ENCODE measurements around the gene QPCT.
"Not testable (repeated sequence)": the region's sequence is repeated elsewhere in the genome, so short reads cannot be mapped to it uniquely, and the experiment has no call there.

QPCT gene

DNA sequence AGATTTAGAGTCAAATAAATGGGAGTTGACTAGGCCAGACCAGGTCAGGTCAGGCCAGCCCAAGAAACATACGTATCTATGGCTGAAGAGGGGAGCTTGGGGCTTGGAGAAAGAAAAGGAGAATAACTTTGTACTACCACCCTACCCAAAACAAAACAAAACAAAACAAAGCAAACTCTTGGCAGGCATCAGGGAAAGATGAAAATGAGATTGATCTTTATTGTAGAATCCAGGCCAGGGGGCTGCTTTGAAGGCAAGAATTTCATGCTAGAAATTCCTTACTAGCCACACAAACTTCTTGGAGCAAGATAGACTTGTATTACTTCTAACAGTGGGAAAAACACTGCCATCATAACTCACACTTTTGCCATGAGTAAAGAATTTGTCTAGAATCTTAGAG, 26.2 kb downstream of the QPCT start:
- Histone ChIP-seq H3K9me3 (ENCODE audit: control insufficient read depth in 1 of 2, low read length in 2 of 2) (no peaks in the 10 kb centered on the region), H3K4me1 (ENCODE audit: control insufficient read depth in 1 of 2, insufficient read depth in 2 of 2, low read length in 2 of 2) (no peaks in the 10 kb centered on the region), H3K9ac (ENCODE audit: low read depth in 1 of 2, low read length in 2 of 2) (no peak overlapping the region), H3K27ac (ENCODE audit: low read depth, low read length) (no peak overlapping the region), H3K4me3 (ENCODE audit: low read depth in 1 of 2, low read length in 2 of 2) (no peak overlapping the region), H3K36me3 (ENCODE audit: control insufficient read depth in 1 of 2, insufficient read depth in 2 of 2, low read length in 2 of 2) (no peaks in the 10 kb centered on the region), H3K27me3 (ENCODE audit: control insufficient read depth in 1 of 2, insufficient read depth in 2 of 2, low read length in 2 of 2) (no peaks in the 10 kb centered on the region)

DNA sequence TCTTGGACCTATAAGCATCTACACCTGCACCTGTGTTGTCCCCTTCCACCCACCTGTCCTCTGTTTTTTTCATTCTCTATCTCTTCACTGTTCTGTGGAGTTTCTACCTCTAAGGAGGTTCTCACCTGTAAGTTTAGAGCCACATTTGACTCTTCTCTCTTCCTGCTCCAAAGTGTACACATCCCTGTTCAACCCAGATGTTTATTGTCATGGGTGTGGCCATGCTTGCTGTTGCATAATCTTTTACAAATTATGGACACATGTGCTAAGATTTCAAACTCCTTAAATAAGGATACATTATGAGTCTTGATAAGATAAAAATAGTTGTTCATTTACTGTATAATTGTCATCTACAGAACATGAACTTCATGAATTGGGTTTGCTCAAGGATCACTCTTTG, 27.6 kb downstream of the QPCT start:
- H3K9ac ChIP-seq (ENCODE audit: low read depth in 1 of 2, low read length in 2 of 2): no peak overlapping the region
- no peak overlapping the region for H3K4me3 ChIP-seq (ENCODE audit: low read depth in 1 of 2, low read length in 2 of 2)
- H3K36me3 ChIP-seq (ENCODE audit: control insufficient read depth in 1 of 2, insufficient read depth in 2 of 2, low read length in 2 of 2): no peaks in the 10 kb centered on the region
- no peak overlapping the region for H3K27ac ChIP-seq (ENCODE audit: low read depth, low read length)
- H3K9me3 ChIP-seq (ENCODE audit: control insufficient read depth in 1 of 2, low read length in 2 of 2): no peaks in the 10 kb centered on the region
- no peaks in the 10 kb centered on the region for H3K4me1 ChIP-seq (ENCODE audit: control insufficient read depth in 1 of 2, insufficient read depth in 2 of 2, low read length in 2 of 2)
- H3K27me3 ChIP-seq (ENCODE audit: control insufficient read depth in 1 of 2, insufficient read depth in 2 of 2, low read length in 2 of 2): no peaks in the 10 kb centered on the region

DNA sequence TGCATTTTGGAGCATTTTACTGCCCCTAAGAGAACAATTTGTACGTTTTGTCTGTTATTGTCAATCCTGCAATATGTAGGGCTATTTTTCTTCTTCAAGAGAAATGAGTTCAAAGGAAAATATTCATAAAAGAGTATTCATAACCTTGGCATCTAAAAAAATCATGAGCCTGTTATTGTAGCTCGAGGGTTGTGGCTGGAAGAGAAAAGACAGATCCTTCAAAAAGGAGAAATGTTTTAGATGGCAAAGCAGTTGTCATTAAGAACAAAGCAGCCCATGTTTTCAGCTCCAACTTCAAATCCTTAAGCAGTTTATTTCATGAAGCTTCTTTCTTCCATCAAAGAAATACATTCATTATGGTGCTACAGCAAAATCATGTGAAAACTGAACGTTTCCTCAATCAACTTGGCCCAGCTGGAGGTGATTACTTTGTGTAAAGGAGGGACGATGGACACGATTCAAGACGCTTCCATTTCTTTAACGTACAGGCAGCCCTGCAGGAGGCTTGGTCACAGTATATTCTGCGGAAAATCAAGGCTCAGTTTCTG, 31.4 kb downstream of the QPCT start:
- no peak overlapping the region for H3K9ac ChIP-seq (ENCODE audit: low read depth in 1 of 2, low read length in 2 of 2)
- H3K4me3 ChIP-seq (ENCODE audit: low read depth in 1 of 2, low read length in 2 of 2): no peak overlapping the region
- no peaks in the 10 kb centered on the region for H3K4me1 ChIP-seq (ENCODE audit: control insufficient read depth in 1 of 2, insufficient read depth in 2 of 2, low read length in 2 of 2)
- H3K9me3 ChIP-seq (ENCODE audit: control insufficient read depth in 1 of 2, low read length in 2 of 2): no peaks in the 10 kb centered on the region
- H3K27me3 ChIP-seq (ENCODE audit: control insufficient read depth in 1 of 2, insufficient read depth in 2 of 2, low read length in 2 of 2): no peaks in the 10 kb centered on the region
- H3K27ac ChIP-seq (ENCODE audit: low read depth, low read length): no peak overlapping the region
- H3K36me3 ChIP-seq (ENCODE audit: control insufficient read depth in 1 of 2, insufficient read depth in 2 of 2, low read length in 2 of 2): no peaks in the 10 kb centered on the region

DNA sequence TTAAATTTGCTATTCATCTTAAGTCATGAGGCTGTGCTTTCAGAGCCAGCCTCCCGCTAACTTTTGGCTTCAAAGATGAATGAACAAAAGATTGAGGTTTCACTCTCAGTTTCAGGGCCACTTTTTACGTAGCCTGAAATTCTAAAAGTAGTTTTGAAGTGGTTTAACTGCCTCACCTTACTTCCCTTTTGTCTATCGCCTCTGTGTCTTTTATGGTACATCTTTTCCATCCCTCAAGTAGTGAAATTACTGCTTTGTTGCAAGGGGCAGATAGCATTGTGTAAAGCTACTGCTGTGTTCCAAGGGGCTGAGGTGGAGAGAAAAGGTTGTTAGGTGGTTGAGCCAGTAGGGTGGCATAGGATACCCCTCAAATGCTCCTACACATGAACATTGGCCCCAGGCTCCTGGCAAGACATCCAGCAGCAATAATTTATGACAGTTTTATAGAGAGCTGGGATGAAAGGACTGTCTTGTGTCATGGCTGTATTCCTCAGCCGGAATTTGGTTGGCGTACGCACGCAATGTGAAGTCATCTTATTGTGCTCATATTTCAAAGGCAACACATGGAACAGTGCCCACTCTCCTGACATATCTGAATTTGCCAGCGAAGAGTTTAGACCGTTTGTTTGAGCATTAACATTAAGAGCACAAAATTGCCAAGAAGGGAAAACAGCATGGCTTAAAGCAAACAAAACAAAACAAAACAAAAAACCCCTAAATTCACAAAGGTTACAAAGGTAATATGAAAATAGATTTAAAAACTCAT, 32.2 kb downstream of the QPCT start:
- H3K4me3 ChIP-seq (ENCODE audit: low read depth in 1 of 2, low read length in 2 of 2): peak overlapping the region in 1 of 2 donors; percentile 9
- H3K4me1 ChIP-seq (ENCODE audit: control insufficient read depth in 1 of 2, insufficient read depth in 2 of 2, low read length in 2 of 2): no peaks in the 10 kb centered on the region
- H3K36me3 ChIP-seq (ENCODE audit: control insufficient read depth in 1 of 2, insufficient read depth in 2 of 2, low read length in 2 of 2): no peaks in the 10 kb centered on the region
- no peaks in the 10 kb centered on the region for H3K9me3 ChIP-seq (ENCODE audit: control insufficient read depth in 1 of 2, low read length in 2 of 2)
- no peak overlapping the region for H3K9ac ChIP-seq (ENCODE audit: low read depth in 1 of 2, low read length in 2 of 2)
- H3K27ac ChIP-seq (ENCODE audit: low read depth, low read length): no peak overlapping the region
- no peaks in the 10 kb centered on the region for H3K27me3 ChIP-seq (ENCODE audit: control insufficient read depth in 1 of 2, insufficient read depth in 2 of 2, low read length in 2 of 2)

DNA sequence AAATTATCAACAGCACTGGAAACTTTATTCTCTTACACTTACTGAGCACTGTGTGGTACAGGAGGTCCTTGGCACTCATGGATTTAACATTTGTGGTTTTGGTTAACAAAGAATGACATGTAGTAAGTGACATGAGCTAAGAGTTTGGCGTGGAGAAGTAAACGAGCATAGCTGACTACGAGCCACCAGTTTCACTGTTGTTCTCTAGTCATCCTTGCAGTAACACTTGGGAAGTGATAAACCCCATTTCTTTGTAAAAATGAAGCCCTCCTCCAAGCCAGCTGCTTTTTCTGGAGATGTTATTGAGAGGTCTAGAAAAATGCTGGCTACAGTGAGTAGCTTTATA, 32.7 kb downstream of the QPCT start:
- no peak overlapping the region for H3K27ac ChIP-seq (ENCODE audit: low read depth, low read length)
- no peaks in the 10 kb centered on the region for H3K27me3 ChIP-seq (ENCODE audit: control insufficient read depth in 1 of 2, insufficient read depth in 2 of 2, low read length in 2 of 2)
- H3K9ac ChIP-seq (ENCODE audit: low read depth in 1 of 2, low read length in 2 of 2): no peak overlapping the region
- H3K9me3 ChIP-seq (ENCODE audit: control insufficient read depth in 1 of 2, low read length in 2 of 2): no peaks in the 10 kb centered on the region
- H3K4me1 ChIP-seq (ENCODE audit: control insufficient read depth in 1 of 2, insufficient read depth in 2 of 2, low read length in 2 of 2): no peaks in the 10 kb centered on the region
- peak overlapping the region in 1 of 2 donors; percentile 9 for H3K4me3 ChIP-seq (ENCODE audit: low read depth in 1 of 2, low read length in 2 of 2)
- no peaks in the 10 kb centered on the region for H3K36me3 ChIP-seq (ENCODE audit: control insufficient read depth in 1 of 2, insufficient read depth in 2 of 2, low read length in 2 of 2)

DNA sequence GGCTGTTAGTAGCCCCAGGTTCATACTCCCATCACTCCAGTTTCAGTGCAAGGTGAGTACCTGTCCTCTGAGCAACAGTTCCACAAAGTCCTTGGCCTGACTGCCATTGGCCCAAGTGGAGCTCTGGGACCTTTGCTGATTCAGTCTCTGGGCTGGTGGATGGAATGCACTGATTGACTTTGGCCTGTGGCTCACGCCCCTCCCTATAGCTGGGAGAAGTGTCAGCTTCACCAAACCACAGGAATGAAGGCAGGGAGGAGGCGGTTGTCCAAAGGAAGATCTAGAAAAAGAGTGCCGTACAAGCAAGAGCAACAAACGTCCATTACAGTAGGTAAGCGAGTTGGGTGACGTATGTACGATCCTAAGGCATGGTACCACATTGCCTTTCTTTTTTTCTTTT, 34.0 kb downstream of the QPCT start:
- H3K9ac ChIP-seq (ENCODE audit: low read depth in 1 of 2, low read length in 2 of 2): no peak overlapping the region
- no peaks in the 10 kb centered on the region for H3K36me3 ChIP-seq (ENCODE audit: control insufficient read depth in 1 of 2, insufficient read depth in 2 of 2, low read length in 2 of 2)
- no peak overlapping the region for H3K27ac ChIP-seq (ENCODE audit: low read depth, low read length)
- H3K9me3 ChIP-seq (ENCODE audit: control insufficient read depth in 1 of 2, low read length in 2 of 2): no peaks in the 10 kb centered on the region
- no peaks in the 10 kb centered on the region for H3K4me1 ChIP-seq (ENCODE audit: control insufficient read depth in 1 of 2, insufficient read depth in 2 of 2, low read length in 2 of 2)
- H3K27me3 ChIP-seq (ENCODE audit: control insufficient read depth in 1 of 2, insufficient read depth in 2 of 2, low read length in 2 of 2): no peaks in the 10 kb centered on the region
- H3K4me3 ChIP-seq (ENCODE audit: low read depth in 1 of 2, low read length in 2 of 2): no peak overlapping the region

DNA sequence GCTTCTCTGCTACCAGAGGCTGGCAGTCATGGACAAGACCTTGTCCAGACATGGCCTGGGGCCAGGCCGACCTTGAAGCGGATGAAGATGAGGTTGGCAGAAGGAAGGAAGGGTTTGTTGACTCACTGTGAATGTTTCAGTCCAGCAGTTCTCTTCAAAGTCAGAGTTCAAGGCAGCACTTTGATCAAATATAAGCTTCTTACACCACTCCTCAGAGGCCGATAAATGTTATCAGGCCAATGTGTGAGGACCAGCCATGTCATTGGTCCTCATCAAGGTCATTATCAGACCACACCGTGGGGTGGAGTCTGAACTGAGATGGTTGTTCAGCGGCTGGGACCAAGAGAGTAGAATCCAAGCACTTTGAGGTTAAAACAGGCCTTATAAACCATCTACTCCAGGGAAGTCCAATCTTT, 35.5 kb downstream of the QPCT start:
- Histone ChIP-seq H3K4me1 (ENCODE audit: control insufficient read depth in 1 of 2, insufficient read depth in 2 of 2, low read length in 2 of 2) (no peaks in the 10 kb centered on the region), H3K4me3 (ENCODE audit: low read depth in 1 of 2, low read length in 2 of 2) (no peak overlapping the region), H3K27me3 (ENCODE audit: control insufficient read depth in 1 of 2, insufficient read depth in 2 of 2, low read length in 2 of 2) (no peaks in the 10 kb centered on the region), H3K9ac (ENCODE audit: low read depth in 1 of 2, low read length in 2 of 2) (no peak overlapping the region), H3K9me3 (ENCODE audit: control insufficient read depth in 1 of 2, low read length in 2 of 2) (no peaks in the 10 kb centered on the region), H3K27ac (ENCODE audit: low read depth, low read length) (no peak overlapping the region), H3K36me3 (ENCODE audit: control insufficient read depth in 1 of 2, insufficient read depth in 2 of 2, low read length in 2 of 2) (no peaks in the 10 kb centered on the region)

DNA sequence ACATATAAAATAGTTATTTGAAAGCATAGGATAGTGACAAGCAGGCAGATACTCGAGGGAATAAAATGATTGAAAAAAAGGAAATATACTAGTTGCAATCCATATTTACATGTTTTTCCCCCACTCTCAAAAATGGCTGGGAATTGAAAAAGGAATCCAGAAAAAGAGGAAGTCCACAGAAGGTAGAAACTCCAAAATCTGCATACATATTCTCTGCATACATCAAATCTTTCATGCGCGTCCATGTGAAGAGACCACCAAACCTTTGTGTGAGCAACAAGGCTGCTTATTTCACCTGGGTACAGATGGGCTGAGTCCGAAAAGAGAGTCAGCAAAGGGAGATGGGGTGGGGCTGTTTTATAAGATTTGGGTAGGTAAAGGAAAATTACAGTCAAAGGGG, 36.4 kb downstream of the QPCT start:
- H3K27me3 ChIP-seq (ENCODE audit: control insufficient read depth in 1 of 2, insufficient read depth in 2 of 2, low read length in 2 of 2); H3K9me3 ChIP-seq (ENCODE audit: control insufficient read depth in 1 of 2, low read length in 2 of 2); H3K4me3 ChIP-seq (ENCODE audit: low read depth in 1 of 2, low read length in 2 of 2); H3K4me1 ChIP-seq (ENCODE audit: control insufficient read depth in 1 of 2, insufficient read depth in 2 of 2, low read length in 2 of 2); H3K9ac ChIP-seq (ENCODE audit: low read depth in 1 of 2, low read length in 2 of 2); H3K27ac ChIP-seq (ENCODE audit: low read depth, low read length); H3K36me3 ChIP-seq (ENCODE audit: control insufficient read depth in 1 of 2, insufficient read depth in 2 of 2, low read length in 2 of 2): not testable (repeated sequence)

DNA sequence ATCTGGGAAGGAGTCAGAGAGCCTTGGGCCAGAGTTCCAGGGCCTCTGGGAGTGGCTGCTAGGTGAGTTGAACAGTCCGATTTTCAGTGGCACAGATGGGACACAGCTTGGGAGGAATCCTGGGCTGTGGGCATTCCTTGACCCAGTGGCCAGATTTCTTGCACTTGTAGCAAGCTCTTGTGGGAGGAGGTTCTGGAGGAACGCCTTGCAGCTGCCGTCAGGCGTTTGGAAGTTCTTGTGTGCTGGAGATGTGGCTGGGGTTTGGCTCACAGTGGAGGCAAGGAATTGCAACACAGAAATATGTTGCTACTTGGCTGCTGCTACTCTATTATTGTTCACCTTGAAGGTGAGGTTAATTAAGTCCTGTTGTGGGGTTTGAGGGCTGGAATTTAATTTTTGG, 39.8 kb downstream of the QPCT start:
- H3K4me1 ChIP-seq (ENCODE audit: control insufficient read depth in 1 of 2, insufficient read depth in 2 of 2, low read length in 2 of 2); H3K27me3 ChIP-seq (ENCODE audit: control insufficient read depth in 1 of 2, insufficient read depth in 2 of 2, low read length in 2 of 2); H3K27ac ChIP-seq (ENCODE audit: low read depth, low read length); H3K4me3 ChIP-seq (ENCODE audit: low read depth in 1 of 2, low read length in 2 of 2); H3K9ac ChIP-seq (ENCODE audit: low read depth in 1 of 2, low read length in 2 of 2); H3K36me3 ChIP-seq (ENCODE audit: control insufficient read depth in 1 of 2, insufficient read depth in 2 of 2, low read length in 2 of 2); H3K9me3 ChIP-seq (ENCODE audit: control insufficient read depth in 1 of 2, low read length in 2 of 2): not testable (repeated sequence)

DNA sequence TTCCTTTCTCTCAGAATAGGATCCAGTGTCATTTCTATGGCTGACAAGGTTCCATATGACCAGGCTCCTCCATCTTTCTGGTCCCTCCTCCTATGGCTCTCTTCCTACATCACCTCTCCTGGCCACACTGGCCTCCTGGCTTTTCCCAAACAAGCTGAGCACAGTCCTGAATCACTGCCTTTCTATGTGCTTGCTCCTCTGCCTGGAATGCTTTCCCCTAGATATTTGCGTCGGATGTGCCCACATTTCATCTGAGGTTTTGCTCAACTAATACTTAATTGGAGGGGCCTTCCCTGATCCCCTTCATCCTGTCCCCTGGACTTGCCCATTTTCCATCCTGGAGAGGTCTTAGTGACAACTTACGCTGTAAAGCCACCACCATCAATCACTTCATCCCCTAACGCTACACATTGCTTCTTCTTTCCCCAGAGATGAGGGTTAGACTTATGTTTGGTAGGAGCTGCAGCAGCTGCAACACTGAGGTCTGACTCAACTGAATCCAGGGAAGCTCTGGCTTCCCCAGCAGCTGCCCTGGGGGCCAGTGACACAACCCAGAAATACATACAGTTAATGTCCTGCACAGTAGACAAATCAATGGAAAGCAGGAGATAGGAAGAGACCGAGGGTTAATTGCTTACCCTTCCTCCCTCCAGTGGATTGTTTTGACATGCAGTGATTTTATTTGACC, 42.9 kb downstream of the QPCT start:
- H3K9me3 ChIP-seq (ENCODE audit: control insufficient read depth in 1 of 2, low read length in 2 of 2): no peaks in the 10 kb centered on the region
- H3K4me3 ChIP-seq (ENCODE audit: low read depth in 1 of 2, low read length in 2 of 2): no peak overlapping the region
- H3K9ac ChIP-seq (ENCODE audit: low read depth in 1 of 2, low read length in 2 of 2): no peak overlapping the region
- no peak overlapping the region for H3K27ac ChIP-seq (ENCODE audit: low read depth, low read length)
- H3K4me1 ChIP-seq (ENCODE audit: control insufficient read depth in 1 of 2, insufficient read depth in 2 of 2, low read length in 2 of 2): peaks cover 12 to 16% of the 10 kb centered on the region in 2 donors
- H3K36me3 ChIP-seq (ENCODE audit: control insufficient read depth in 1 of 2, insufficient read depth in 2 of 2, low read length in 2 of 2): no peaks in the 10 kb centered on the region
- no peaks in the 10 kb centered on the region for H3K27me3 ChIP-seq (ENCODE audit: control insufficient read depth in 1 of 2, insufficient read depth in 2 of 2, low read length in 2 of 2)
